ENCODE results near the gene TSC22D4. TPM values are rescaled to one million over a fixed set of nuclear protein-coding genes. Genes with fewer than 3 reads are reported as not detected.
"Not testable (repeated sequence)": the region's sequence is repeated elsewhere in the genome, so short reads cannot be mapped to it uniquely, and the experiment has no call there.

TSC22D4 gene
- total and polyA plus RNA-seq, 9 of the 15 experiments (the other 6 are each of a cell fraction or from before 2014, with no cell fraction given), result 0.37 to 107 (median 28.7) TPM

GRCh38 chr7:100478958-100479660, at the start of gene TSC22D4 (continued):
- peak; percentile 54 for TF ChIP-seq ZFX (CRISPR knock-in tag; IDR thresholded peaks at IDR 0.05)
- TF ChIP-seq ZBTB17 (CRISPR knock-in tag; IDR thresholded peaks at IDR 0.05), result no peak
- TF ChIP-seq SMARCA4 (IDR thresholded peaks at IDR 0.05), result peak; percentile 85
- TF ChIP-seq SAP30 (IDR thresholded peaks at IDR 0.05; ENCODE audit: borderline replicate concordance, insufficient read depth, low read depth, low read length, poor library complexity, severe bottlenecking), result peak; percentile 64
- TF ChIP-seq ATF1 (CRISPR knock-in tag; IDR thresholded peaks at IDR 0.05), result no peak
- 0 out of 2 replicates have a peak, but pooled peaks have one; percentile 16 for TF ChIP-seq ATF1 (tag; IDR thresholded peaks at IDR 0.05)
- peak; percentile 66; the same call in 1 of the 2 replicates for TF ChIP-seq MYNN (IDR thresholded peaks at IDR 0.05)
- TF ChIP-seq MYNN (CRISPR knock-in tag; IDR thresholded peaks at IDR 0.05), result no peak

- DNase-seq (ENCODE audit: extremely low read depth in 1 of 4, low spot score in 3 of 4); H3K79me2 ChIP-seq (ENCODE audit: control insufficient read depth, insufficient read depth, low read length); FAIRE-seq; CTCF ChIA-PET (ENCODE audit: low intra/inter-chr PET ratio); intact Hi-C loops (cut with micrococcal nuclease); in situ Hi-C loops (cut with MboI); H3K9me1 ChIP-seq (ENCODE audit: control insufficient read depth, insufficient read depth, low read length); H3K9me3 ChIP-seq (replicated peaks; ENCODE audit: control insufficient read depth, insufficient read depth, low read depth, low read length); H3K4me3 ChIP-seq; H3K36me3 ChIP-seq (ENCODE audit: control insufficient read depth, insufficient read depth, low read length); H3K27me3 ChIP-seq (ENCODE audit: control insufficient read depth in 2 of 2, insufficient read depth in 2 of 2, low read length in 2 of 2); H3K4me2 ChIP-seq (ENCODE audit: insufficient read depth, low read length); H4K20me1 ChIP-seq (replicated peaks; ENCODE audit: control insufficient read depth, insufficient read depth, low read length); BruUV-seq (replicated peaks); ATAC-seq; H3K27ac ChIP-seq (ENCODE audit: extremely low read depth, low read depth, low read length): not testable (repeated sequence)
- H3K9ac ChIP-seq (ENCODE audit: insufficient read depth in 1 of 2, low read depth in 2 of 2, low read length in 2 of 2), result peak overlapping the region in 1 of 2 experiments; percentile 28; a peak in 1 of 4 replicates
- WGBS (ENCODE audit: insufficient coverage, low coverage, missing lambda C conversion rate), result 42% methylated on average over 10 of the region's 12 CpGs
- POLR2A ChIA-PET, result interaction anchor here (0.5 kb wide), 1 partner anchor 116 kb away, joined by 3 read pairs; no protein-coding TSS in a partner anchor
- H3K4me1 ChIP-seq (replicated peaks in 1 of 2; ENCODE audit: control insufficient read depth in 2 of 2, insufficient read depth in 2 of 2, low read length in 2 of 2), result peaks cover 10 to 22% of the 10 kb centered on the region in 2 experiments; a peak in 4 of 5 replicates
- H2AFZ ChIP-seq (ENCODE audit: low read depth, low read length), result 0 out of 2 replicates have a peak overlapping the region, but pooled peaks have one; percentile 28
These were observed 49.3 kb upstream of the TSC22D4 start for GRCh38 chr7:100528108-100528866.

GRCh38 chr7:100523192-100523591, 44.2 kb upstream of the TSC22D4 start:
- H3K79me2 ChIP-seq (ENCODE audit: control insufficient read depth, insufficient read depth, low read length); H3K9me3 ChIP-seq (replicated peaks; ENCODE audit: control insufficient read depth, insufficient read depth, low read depth, low read length); H3K9me1 ChIP-seq (ENCODE audit: control insufficient read depth, insufficient read depth, low read length); H3K27me3 ChIP-seq (ENCODE audit: control insufficient read depth in 2 of 2, insufficient read depth in 2 of 2, low read length in 2 of 2); in situ Hi-C loops (cut with MboI); H3K27ac ChIP-seq (ENCODE audit: extremely low read depth, low read depth, low read length); CTCF ChIA-PET (ENCODE audit: low intra/inter-chr PET ratio); H2AFZ ChIP-seq (ENCODE audit: low read depth, low read length); H4K20me1 ChIP-seq (replicated peaks; ENCODE audit: control insufficient read depth, insufficient read depth, low read length); intact Hi-C loops (cut with micrococcal nuclease); ATAC-seq; BruUV-seq (replicated peaks); FAIRE-seq; H3K4me1 ChIP-seq (replicated peaks in 1 of 2; ENCODE audit: control insufficient read depth in 2 of 2, insufficient read depth in 2 of 2, low read length in 2 of 2); H3K4me2 ChIP-seq (ENCODE audit: insufficient read depth, low read length); H3K9ac ChIP-seq (ENCODE audit: insufficient read depth in 1 of 2, low read depth in 2 of 2, low read length in 2 of 2); H3K4me3 ChIP-seq; DNase-seq (ENCODE audit: extremely low read depth in 1 of 4, low spot score in 3 of 4); H3K36me3 ChIP-seq (ENCODE audit: control insufficient read depth, insufficient read depth, low read length): not testable (repeated sequence)
- WGBS (ENCODE audit: insufficient coverage, low coverage, missing lambda C conversion rate), result no CpG with 5 or more reads among the region's 34 CpGs
- POLR2A ChIA-PET, result interaction anchor here (1.8 kb wide), 1 partner anchor 8 kb away, joined by 6 read pairs; no protein-coding TSS in a partner anchor

Data from K562 (cell line).